HepG2 (cell line): ENCODE results near the gene PLCB1. TPM values are rescaled to one million over a fixed set of nuclear protein-coding genes. Genes with fewer than 3 reads are reported as not detected.
A peak's percentile ranks its signal among the peaks of the same experiment; 100 is the strongest.

Experiments used
- ETV5 ChIP-seq: IDR thresholded peaks from 2 replicates; pipeline ENCODE4 v1.6.1; 2018; ENCODE audit warnings: missing biosample characterization, missing genetic modification reagents, inconsistent platforms, borderline replicate concordance
- FOXM1 ChIP-seq: sonication (generic); formaldehyde crosslinking; IDR thresholded peaks from 2 replicates; pipeline ENCODE4 v1.5.0; 2020; ENCODE audit warnings: missing genetic modification reagents
- GTF2F1 ChIP-seq: fragments of 150-350 bp; IDR thresholded peaks from 2 replicates; pipeline ENCODE4 v1.6.1; 2014; ENCODE audit warnings: low read length
- MAFF ChIP-seq: IDR thresholded peaks from 2 replicates; pipeline ENCODE4 v1.6.1; 2011; ENCODE audit warnings: low read depth, low read length, improper control_type of control experiment
- MAFG ChIP-seq: sonication (generic); formaldehyde crosslinking; IDR thresholded peaks from 2 replicates; pipeline ENCODE4 v1.5.1; 2020; ENCODE audit warnings: mild to moderate bottlenecking, missing genetic modification reagents
- NR2F2 ChIP-seq: IDR thresholded peaks from 2 replicates; pipeline ENCODE4 v1.6.1; 2012; ENCODE audit warnings: low read depth, inconsistent platforms, borderline replicate concordance
- REL ChIP-seq: sonication (generic); formaldehyde crosslinking; conservative IDR thresholded peaks from 2 replicates; pipeline ENCODE4 v1.8.0; 2022; ENCODE audit warnings: mild to moderate bottlenecking, missing genetic modification reagents, moderate library complexity
- REPIN1 ChIP-seq: sonication (generic); formaldehyde crosslinking; IDR thresholded peaks from 2 replicates; pipeline ENCODE4 v1.8.0; 2022; ENCODE audit warnings: missing genetic modification reagents, low read depth, mild to moderate bottlenecking, borderline replicate concordance
- RFX3 ChIP-seq: IDR thresholded peaks from 2 replicates; pipeline ENCODE4 v1.6.1; 2016; ENCODE audit warnings: missing biosample characterization, missing genetic modification reagents
- RFXAP ChIP-seq: sonication (generic); formaldehyde crosslinking; IDR thresholded peaks from 2 replicates; pipeline ENCODE4 v1.4.0; 2020; ENCODE audit warnings: missing genetic modification reagents, borderline replicate concordance
- SRF ChIP-seq: IDR thresholded peaks from 2 replicates; pipeline ENCODE4 v1.6.1; 2011; ENCODE audit warnings: mild to moderate bottlenecking, low read depth, low read length, moderate library complexity
- TBX2 ChIP-seq: sonication (generic); formaldehyde crosslinking; IDR thresholded peaks from 2 replicates; pipeline ENCODE4 v1.5.0; 2020; ENCODE audit warnings: missing genetic modification reagents, mild to moderate bottlenecking, borderline replicate concordance
- THYN1 ChIP-seq: sonication (generic); formaldehyde crosslinking; IDR thresholded peaks from 2 replicates; pipeline ENCODE4 v1.8.1; 2023; ENCODE audit warnings: low read depth, mild to moderate bottlenecking, moderate library complexity, missing genetic modification reagents, borderline replicate concordance
- ZBTB8A ChIP-seq: sonication (generic); formaldehyde crosslinking; IDR thresholded peaks from 2 replicates; pipeline ENCODE4 v1.4.0; 2020; ENCODE audit warnings: mild to moderate bottlenecking, low read depth, missing genetic modification reagents, borderline replicate concordance
- ZNF468 ChIP-seq: sonication (generic); formaldehyde crosslinking; IDR thresholded peaks from 2 replicates; pipeline ENCODE4 v1.8.0; 2022; ENCODE audit warnings: mild to moderate bottlenecking, moderate library complexity, missing genetic modification reagents
- ZNF768 ChIP-seq: sonication (generic); formaldehyde crosslinking; IDR thresholded peaks from 2 replicates; pipeline ENCODE4 v1.4.0; 2020; ENCODE audit warnings: missing genetic modification reagents
- polyA plus RNA-seq, 8 experiments: library from polyadenylated mRNA; depleted of rRNA in 3 of 8; stranded (reverse) in 7 of 8; unstranded in 1 of 8; fragments of >200 nt; fragmentation: Illumina TruSeq in 4 of 8; extraction: Trizol in 4 of 8; gene quantifications; 2 replicates each; pipeline versions ENCODE4 v1.2.1 to v1.2.3, GENCODE V29; 2011 to 2016; ENCODE audit warnings: low read depth in 4 of 8, missing spikeins in 1 of 8, mixed read lengths in 1 of 8; ENCODE audit not compliant: insufficient read depth in 1 of 8
- total RNA-seq, 5 experiments: library from RNA; depleted of rRNA; stranded (reverse); fragments of >200 nt; fragmentation: Illumina TruSeq; extraction: Trizol; gene quantifications; 2 replicates each; pipeline ENCODE4 v1.2.3, GENCODE V29; 2016; ENCODE audit warnings: low read depth in 1 of 5
- TF ChIP-seq, protein P1 (sequence below): sonication (generic); formaldehyde crosslinking; IDR thresholded peaks from 2 replicates; pipeline ENCODE4 v1.4.0; 2020; ENCODE audit warnings: mild to moderate bottlenecking, missing genetic modification reagents, borderline replicate concordance
- TF ChIP-seq, protein P2 (sequence below): sonication (generic); formaldehyde crosslinking; IDR thresholded peaks from 2 replicates; pipeline ENCODE4 v1.5.0; 2020; ENCODE audit warnings: missing genetic modification reagents
- TF ChIP-seq, protein P3 (sequence below): sonication (generic); formaldehyde crosslinking; IDR thresholded peaks from 2 replicates; pipeline ENCODE4 v1.4.0; 2020; ENCODE audit warnings: missing genetic modification reagents, borderline replicate concordance
- TF ChIP-seq, protein P4 (sequence below): sonication (generic); formaldehyde crosslinking; IDR thresholded peaks from 2 replicates; pipeline ENCODE4 v1.8.0; 2023; ENCODE audit warnings: mild to moderate bottlenecking, missing genetic modification reagents

PLCB1 gene
- total and polyA plus RNA-seq, 2 of the 13 experiments (the other 11 are each of a cell fraction or from before 2014, with no cell fraction given), result 42.4 to 55.9 TPM

DNA sequence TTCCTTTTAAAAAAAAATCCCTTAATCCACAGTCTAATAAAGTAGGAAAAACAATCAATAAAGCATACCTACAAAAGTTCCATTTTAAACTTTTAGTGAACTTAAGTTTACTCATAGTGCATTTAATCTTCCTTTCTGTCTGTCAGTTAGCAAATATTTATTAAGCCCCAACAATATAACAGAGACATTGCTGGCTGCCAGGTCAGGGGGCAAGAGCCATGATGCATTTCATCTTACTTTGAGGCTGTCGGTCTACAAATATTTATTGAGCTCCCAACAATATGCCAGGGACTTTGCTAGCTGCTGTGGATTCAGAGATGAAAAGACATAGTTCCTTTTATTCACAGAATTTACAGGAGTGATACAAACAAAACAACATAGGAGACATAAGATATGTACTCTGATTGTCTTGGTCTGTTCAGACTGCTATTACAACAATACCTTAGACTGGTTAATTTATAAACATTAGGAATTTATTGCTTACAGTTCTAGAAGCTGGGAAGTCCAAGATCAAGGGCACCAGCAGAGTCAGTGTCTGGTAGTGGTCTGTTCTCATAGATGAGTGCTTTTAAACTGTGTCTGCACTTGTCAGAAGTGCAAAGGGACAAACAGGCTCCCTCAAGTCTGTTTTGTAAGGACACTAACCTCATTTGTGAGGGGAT lies 118.6 kb downstream of the PLCB1 start (continued):
- TF ChIP-seq, protein P1, sequence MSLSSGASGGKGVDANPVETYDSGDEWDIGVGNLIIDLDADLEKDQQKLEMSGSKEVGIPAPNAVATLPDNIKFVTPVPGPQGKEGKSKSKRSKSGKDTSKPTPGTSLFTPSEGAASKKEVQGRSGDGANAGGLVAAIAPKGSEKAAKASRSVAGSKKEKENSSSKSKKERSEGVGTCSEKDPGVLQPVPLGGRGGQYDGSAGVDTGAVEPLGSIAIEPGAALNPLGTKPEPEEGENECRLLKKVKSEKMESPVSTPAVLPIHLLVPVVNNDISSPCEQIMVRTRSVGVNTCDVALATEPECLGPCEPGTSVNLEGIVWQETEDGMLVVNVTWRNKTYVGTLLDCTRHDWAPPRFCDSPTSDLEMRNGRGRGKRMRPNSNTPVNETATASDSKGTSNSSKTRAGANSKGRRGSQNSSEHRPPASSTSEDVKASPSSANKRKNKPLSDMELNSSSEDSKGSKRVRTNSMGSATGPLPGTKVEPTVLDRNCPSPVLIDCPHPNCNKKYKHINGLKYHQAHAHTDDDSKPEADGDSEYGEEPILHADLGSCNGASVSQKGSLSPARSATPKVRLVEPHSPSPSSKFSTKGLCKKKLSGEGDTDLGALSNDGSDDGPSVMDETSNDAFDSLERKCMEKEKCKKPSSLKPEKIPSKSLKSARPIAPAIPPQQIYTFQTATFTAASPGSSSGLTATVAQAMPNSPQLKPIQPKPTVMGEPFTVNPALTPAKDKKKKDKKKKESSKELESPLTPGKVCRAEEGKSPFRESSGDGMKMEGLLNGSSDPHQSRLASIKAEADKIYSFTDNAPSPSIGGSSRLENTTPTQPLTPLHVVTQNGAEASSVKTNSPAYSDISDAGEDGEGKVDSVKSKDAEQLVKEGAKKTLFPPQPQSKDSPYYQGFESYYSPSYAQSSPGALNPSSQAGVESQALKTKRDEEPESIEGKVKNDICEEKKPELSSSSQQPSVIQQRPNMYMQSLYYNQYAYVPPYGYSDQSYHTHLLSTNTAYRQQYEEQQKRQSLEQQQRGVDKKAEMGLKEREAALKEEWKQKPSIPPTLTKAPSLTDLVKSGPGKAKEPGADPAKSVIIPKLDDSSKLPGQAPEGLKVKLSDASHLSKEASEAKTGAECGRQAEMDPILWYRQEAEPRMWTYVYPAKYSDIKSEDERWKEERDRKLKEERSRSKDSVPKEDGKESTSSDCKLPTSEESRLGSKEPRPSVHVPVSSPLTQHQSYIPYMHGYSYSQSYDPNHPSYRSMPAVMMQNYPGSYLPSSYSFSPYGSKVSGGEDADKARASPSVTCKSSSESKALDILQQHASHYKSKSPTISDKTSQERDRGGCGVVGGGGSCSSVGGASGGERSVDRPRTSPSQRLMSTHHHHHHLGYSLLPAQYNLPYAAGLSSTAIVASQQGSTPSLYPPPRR, result peak; percentile 99
- peak; percentile 100 for TF ChIP-seq NR2F2
- TF ChIP-seq, protein P2, sequence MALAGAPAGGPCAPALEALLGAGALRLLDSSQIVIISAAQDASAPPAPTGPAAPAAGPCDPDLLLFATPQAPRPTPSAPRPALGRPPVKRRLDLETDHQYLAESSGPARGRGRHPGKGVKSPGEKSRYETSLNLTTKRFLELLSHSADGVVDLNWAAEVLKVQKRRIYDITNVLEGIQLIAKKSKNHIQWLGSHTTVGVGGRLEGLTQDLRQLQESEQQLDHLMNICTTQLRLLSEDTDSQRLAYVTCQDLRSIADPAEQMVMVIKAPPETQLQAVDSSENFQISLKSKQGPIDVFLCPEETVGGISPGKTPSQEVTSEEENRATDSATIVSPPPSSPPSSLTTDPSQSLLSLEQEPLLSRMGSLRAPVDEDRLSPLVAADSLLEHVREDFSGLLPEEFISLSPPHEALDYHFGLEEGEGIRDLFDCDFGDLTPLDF (CRISPR knock-in tag), result no peak
- TF ChIP-seq RFX3 (CRISPR knock-in tag), result no peak
- no peak for TF ChIP-seq GTF2F1
- TF ChIP-seq MAFF, result 0 out of 2 replicates have a peak, but pooled peaks have one; percentile 3
- no peak for TF ChIP-seq REL (CRISPR knock-in tag)
- TF ChIP-seq TBX2 (CRISPR knock-in tag), result peak; percentile 99
- TF ChIP-seq MAFG, result no peak
- TF ChIP-seq, protein P3, sequence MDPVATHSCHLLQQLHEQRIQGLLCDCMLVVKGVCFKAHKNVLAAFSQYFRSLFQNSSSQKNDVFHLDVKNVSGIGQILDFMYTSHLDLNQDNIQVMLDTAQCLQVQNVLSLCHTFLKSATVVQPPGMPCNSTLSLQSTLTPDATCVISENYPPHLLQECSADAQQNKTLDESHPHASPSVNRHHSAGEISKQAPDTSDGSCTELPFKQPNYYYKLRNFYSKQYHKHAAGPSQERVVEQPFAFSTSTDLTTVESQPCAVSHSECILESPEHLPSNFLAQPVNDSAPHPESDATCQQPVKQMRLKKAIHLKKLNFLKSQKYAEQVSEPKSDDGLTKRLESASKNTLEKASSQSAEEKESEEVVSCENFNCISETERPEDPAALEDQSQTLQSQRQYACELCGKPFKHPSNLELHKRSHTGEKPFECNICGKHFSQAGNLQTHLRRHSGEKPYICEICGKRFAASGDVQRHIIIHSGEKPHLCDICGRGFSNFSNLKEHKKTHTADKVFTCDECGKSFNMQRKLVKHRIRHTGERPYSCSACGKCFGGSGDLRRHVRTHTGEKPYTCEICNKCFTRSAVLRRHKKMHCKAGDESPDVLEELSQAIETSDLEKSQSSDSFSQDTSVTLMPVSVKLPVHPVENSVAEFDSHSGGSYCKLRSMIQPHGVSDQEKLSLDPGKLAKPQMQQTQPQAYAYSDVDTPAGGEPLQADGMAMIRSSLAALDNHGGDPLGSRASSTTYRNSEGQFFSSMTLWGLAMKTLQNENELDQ (CRISPR knock-in tag), result no peak
- TF ChIP-seq REPIN1 (CRISPR knock-in tag), result peak; percentile 50; the same call in 1 of the 2 replicates
- TF ChIP-seq SRF, result 0 out of 2 replicates have a peak, but pooled peaks have one; percentile 21
- no peak for TF ChIP-seq ZNF768 (CRISPR knock-in tag)
- TF ChIP-seq ETV5 (CRISPR knock-in tag), result peak; percentile 86; the same call in 1 of the 2 replicates
- no peak for TF ChIP-seq ZNF468
- TF ChIP-seq, protein P4, sequence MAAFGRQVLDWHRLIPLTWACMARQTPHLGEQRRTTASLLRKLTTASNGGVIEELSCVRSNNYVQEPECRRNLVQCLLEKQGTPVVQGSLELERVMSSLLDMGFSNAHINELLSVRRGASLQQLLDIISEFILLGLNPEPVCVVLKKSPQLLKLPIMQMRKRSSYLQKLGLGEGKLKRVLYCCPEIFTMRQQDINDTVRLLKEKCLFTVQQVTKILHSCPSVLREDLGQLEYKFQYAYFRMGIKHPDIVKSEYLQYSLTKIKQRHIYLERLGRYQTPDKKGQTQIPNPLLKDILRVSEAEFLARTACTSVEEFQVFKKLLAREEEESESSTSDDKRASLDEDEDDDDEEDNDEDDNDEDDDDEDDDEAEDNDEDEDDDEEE (CRISPR knock-in tag), result peak; percentile 52; the same call in 1 of the 2 replicates
- TF ChIP-seq THYN1 (CRISPR knock-in tag), result peak; percentile 69; the same call in 1 of the 2 replicates
- TF ChIP-seq ZBTB8A, result no peak
- no peak for TF ChIP-seq FOXM1
- TF ChIP-seq RFXAP (CRISPR knock-in tag), result no peak
